Right lung (tissue), 5 donors: Measurements from ENCODE around the gene TBC1D22A. TPM values are rescaled to one million over a fixed set of nuclear protein-coding genes. Genes with fewer than 3 reads are reported as not detected.

ENCODE experiments used
- DNase-seq, 2 donors: peaks; one replicate each; pipeline ENCODE4 v3.0.0-alpha.2; 2013
- polyA plus RNA-seq, 5 donors: library from polyadenylated mRNA; unstranded; fragments of 120-200 nt; gene quantifications; one replicate each; pipeline versions ENCODE4 v1.2.1 to v1.2.3, GENCODE V29; 2013; ENCODE audit warnings: inconsistent platforms in 1 of 5, low replicate concordance in 1 of 5; ENCODE audit not compliant: insufficient read length in 5 of 5, insufficient read depth in 1 of 5

Gene TBC1D22A
- polyA plus RNA-seq, 5 donors = 13.9 to 17.6 (median 16.2) TPM

DNA sequence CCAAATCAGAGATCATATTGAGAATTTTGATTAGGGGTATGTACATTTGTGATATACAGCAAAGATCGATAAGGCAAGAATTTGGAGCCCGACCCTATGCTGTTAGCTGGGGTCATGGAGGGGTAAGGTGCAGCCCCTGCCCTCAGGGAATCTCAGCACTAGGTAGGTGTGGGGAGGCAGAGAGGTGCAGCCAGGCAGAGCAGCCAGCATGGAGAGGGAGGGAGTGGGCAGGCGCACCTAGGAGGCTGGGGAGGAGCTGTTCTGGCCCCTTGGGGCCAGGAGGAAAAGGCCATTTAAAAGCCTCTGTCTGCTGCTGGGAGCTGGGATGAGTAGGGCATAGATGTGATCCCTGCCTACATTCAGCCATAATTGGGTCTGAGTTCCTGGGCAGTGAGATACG lies 293.0 kb downstream of the TBC1D22A start:
- no peak for DNase-seq

DNA sequence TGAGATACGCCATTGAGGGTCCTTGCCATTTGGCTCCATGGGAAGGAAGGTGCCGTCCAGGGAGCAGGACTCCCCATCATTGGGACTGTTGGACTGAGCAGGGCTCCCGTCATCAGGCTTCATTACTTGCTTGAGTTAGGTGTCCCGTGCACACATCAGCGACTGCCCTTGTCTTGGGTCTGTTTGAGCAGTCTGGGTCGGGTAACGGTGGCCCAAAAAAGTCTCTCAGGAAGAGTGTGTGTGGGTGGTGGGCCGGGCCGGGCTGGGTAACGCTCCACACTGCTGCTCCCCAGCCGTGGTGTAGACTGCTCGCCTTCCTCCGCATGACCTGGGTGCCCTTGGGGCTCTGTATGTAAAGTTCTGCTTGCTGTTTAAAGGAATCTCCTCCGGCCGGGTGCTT lies 293.5 kb downstream of the TBC1D22A start:
- DNase-seq = no peak

DNA sequence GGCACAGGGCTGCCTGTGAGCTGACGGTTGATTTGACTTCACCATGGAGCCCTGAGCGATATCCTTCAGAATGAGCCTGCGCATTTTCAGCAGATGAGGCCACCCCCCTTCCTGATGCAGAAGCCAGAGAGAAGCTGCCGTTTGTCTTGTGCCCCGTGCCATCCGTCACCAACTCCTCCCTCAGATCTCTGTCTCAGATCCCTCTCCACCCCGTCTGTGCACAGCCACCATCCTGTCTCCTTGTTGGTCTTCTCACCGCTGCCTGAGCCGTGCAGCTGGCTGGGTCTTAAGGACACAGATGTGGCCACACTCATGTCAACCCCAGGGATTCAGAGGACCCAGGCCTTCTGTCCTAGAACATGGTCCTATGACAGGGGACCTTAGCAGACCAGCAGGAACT lies 293.9 kb downstream of the TBC1D22A start:
- no peak for DNase-seq

DNA sequence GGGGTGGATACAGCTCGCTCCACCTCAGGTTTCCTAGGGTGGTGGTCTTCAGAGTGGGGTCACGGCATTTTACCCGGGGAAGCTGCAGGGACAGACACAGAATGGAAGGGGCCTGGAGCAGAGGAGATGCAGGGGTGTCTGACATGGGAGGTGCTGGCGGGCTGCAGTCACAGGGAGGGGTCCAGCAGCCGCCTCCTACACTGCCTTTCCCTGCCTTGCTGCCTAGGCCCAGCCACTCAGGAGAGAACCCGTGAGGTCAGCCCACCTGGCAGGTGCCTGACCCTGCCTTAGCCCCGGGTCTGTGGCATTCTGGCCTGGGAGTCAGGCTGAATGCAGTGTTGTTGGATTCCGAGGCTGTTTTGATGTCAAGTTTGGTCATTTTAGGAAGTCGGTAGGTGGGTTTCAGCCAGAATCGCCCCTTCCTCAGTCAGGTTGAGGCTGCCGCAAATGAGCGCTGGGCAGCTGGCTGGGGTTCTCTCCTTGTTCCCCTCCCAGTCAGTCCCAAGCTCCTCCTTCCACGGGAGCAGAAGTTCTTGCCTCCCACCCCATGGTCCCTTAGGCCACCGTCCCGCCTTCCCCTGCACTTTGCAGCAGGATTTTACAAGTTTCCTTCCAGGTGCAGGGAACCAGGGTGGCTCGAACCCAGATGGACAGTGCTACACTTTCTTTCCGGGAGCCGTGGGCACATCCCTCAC lies 294.5 kb downstream of the TBC1D22A start:
- DNase-seq = no peak

DNA sequence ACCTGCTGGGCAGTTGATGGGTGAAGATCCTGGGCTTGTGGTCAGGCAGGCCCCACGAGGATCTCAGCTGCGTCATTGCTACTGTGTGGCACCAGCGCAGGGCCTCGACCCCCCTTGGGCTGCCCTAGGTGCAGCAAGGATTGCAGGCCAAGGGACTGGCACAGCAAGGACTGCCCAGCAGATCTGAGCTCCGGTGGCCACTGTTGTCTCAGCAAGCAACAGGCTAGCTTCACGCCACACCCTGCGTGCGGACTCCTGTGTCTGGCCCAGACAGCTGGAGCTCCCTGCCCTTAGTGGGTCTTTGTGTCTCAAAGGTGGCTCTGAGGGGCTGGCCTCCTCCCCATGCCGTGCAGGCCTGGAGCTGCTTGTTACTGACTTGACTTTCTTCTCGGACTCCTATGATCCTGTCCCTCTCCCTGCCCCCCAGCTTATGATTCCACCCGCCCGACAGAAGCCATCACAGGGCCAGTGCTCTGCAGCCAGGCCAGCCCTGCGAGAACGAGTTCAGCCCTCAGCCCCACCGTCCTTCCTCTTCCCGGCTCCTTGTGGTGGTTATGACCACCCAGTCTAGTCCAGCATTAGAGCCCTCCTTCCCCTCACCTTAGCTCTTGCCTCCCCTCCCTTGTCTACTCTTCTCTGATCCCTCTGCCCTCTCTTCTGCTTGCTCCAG lies 295.6 kb downstream of the TBC1D22A start:
- no peak for DNase-seq

DNA sequence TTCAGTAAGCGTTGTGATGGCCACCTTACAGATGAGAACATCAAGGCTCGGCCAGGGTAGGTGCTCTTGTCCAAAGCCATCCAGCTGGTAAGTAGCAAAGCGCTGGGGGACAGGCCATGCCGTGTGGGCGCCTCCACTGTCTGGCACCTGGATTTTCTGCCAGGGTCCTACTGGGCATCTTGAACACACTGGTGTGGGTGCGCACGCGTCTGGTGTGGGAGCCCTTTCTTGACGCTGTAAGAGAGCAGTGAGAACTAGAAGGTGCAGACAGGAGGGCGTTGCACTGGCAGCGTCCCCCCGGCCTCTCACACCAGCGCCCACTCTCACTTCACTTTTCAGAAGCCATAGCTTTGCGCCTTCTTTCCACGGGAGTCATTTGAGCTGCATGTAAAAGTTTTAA lies 296.6 kb downstream of the TBC1D22A start:
- no peak for DNase-seq

DNA sequence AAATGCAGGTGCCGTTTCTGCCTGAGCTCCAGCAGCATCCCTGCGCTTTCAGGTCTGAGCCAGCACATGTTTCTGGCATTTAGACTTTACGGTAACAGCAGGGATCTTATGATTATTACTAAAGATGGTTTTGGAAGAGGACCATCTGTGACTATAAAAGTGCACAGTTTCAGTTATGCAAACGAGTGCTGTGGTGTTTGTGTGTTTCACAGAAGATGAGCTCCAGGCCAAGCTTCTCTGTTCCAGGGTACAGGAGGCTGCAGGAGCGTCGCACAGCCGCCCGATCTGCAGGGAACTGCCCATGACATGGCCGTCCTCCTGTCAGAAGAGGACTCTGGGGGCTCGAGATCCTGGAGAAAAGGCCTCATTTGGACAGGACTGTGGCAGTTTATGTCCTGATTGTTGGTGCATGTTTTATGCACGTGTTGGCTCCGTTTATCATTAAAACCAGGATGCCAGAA lies 297.3 kb downstream of the TBC1D22A start:
- no peak for DNase-seq

DNA sequence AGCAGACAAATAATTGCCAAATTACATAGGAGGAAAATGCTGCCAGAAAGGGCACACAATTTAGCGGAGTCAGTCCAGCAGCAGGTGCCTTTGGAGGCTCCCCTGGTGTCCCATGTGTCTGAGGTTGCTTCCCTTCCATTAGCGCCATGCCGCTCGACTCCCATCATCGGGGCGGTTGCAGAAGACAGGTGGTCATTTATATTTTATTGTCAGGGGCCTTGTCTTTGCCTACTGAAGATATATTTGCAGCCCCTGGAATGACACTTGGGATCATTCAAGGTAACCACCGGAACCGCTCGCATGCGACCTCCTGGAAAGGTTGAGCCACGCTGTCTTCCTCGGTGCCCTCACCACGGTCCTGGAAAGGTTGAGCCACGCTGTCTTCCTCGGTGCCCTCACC lies 298.3 kb downstream of the TBC1D22A start:
- DNase-seq = no peak

DNA sequence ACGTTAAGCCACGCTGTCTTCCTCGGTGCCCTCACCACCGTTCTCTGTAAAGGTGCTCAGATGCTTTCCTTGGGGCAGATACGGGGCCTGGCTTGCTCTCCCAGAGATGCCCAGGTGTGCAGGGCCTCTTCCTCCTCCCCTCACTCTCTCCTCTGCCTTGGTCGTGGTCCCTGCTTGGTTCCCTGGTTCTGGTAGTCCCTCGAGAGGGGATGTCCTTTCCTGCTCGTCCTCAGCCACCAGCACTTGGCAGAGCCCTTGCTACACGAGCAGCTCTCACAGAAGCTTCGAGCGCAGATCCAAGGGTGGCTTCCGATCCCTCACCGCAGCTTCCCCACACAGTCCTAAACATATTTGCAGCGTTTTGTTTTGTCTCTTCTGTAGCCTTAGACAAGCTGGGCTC lies 298.8 kb downstream of the TBC1D22A start:
- no peak for DNase-seq

DNA sequence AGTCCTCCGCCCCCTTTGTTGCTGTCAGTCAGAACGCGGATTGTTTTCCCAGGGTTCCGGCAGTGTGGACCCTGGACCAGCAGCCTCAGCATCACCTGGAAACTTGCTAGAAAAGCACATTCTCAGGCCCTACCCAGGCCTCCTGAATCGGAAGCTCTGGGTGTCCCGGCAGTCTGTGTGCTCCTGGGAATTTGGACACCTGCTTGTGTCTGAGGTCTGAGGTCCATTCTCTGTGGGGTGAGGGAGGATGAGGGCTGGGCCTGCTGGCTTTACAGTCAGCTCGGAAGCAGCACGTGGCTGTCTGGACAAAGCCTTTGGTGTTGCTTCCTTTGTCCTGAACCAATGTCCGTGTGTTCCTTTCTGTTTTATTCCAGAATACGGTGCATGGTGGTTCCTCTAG lies 299.7 kb downstream of the TBC1D22A start:
- no peak for DNase-seq

DNA sequence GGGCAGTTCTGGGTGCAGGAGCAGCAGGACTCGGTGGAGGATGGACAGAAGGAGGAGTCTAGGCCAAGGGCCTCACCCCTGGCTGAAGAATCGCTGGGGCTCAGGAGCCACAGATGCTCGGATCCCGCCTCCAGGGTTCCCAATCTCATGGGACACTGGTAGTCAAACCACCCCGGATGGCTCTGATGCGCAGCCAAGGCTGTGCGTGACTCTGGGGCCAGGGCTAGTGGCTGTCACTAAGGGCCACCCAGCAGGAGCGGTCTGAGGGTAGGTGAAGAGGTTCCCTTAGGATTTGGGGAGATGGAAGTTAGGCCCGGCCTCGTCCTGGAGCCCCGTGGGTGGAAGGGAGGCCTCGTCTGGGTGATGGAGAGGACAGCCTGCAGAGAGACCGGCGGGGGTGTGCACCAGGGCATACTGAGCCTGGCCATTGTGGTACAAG lies 300.6 kb downstream of the TBC1D22A start:
- no peak for DNase-seq

DNA sequence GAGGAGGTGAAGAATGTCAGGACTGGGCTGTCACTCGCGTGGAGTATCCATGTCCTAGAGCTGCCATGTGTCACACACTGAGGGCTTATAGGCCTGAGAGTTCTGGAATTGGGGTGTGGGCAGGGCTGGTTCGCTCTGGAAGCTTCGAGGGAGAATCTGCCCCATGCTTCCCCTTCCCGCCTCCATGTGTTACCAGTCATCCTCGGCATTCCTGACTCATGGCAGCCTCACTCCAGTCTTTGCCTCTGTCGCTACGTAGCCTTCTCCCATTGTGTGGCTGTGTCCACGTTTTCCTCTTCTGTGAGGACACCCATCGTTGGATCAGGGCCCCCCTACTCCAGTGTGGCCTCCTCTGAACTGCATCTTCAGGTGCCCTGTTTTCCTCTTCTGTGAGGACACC lies 301.2 kb downstream of the TBC1D22A start:
- no peak for DNase-seq

DNA sequence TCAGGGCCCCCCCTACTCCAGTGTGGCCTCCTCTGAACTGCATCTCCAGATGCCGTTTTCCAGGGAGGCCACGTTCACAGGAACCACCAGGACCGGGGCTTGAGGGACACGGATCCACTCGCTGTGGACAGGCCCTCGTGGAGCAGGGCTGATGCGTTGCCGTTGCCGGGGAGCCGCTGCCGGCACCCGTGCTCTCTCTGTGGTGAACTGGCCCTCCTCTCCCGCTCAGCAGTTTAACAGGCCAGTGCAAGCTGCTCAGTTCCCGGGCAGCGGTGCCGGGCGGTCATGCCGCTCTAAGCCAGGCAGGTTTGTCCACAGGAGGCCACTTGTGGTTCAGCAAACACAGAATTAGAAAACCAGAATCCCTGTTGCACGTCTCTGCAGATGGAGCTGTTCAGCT lies 301.6 kb downstream of the TBC1D22A start:
- no peak for DNase-seq

DNA sequence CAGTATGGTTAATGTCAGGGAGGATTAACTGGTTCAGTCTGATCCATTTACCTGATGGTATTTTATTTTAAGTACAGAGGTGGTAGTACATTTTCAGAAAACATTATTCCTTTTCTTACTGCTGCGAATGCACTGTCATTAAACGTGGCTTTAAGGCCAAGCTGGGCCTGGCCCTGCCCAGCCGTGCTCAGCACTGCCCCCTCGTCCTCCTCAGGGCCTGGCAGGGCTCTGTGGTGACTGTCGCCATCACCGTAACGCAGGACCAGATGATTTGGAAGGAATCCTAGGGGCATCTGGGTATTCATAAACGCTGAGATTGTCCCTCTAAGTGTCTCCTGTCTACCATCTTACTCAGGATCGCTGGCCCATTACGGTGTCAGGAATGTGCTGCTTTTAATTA lies 302.0 kb downstream of the TBC1D22A start:
- no peak for DNase-seq

DNA sequence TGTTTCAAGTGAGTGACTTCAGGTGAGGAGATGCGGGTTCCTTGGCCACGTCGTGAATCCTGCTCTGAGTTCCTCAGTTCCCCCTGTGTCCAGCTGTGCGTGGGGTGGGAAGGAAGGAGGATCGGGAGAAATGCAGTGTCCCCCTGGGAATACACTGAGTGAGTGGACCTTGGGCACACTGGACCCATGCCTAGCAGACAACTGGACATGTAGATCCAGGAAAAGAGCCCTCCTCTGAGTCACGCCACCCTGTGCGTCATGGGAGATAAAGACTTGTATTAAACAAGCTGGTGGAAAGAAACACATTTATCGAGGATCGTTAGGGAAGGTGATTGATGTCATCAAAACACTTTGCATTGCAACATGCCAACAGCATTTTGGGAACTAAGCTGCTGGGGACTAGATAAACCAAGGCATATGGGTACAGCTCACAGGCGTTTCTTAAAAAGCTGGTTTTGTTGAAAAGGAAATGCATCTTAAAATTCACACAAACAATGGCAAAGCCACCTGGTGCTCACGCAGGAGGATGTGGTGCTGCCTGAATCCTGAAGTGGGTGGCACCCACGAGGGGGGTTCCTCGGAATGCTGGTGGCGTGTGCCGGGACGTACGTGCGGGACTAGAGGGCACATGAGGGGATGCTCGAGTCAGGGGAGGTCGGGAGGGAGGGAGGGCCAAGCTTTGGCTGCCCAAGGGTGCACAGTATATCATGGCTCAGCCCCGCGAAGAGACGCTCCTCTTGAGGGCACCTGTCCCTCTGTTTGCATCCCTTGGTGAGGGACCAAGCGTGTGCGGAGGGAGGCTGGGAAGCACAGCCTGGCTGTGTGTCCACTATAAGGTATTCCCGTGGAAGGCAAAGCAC lies 303.5 kb downstream of the TBC1D22A start:
- no peak for DNase-seq

DNA sequence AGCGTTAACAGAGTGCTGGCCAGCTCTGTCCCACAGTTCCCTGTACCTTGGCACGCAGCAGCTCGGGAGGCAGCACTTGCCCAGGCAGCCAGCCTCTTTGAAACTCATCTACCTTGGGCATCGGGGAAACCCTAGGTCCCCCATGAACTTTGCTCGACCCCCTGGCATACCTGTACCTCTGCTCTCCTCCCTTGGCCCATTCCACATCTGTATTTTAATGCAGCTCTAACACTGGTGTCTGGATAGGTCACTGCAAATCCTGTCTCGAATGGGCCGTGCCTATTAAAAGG lies 304.1 kb downstream of the TBC1D22A start:
- no peak for DNase-seq

DNA sequence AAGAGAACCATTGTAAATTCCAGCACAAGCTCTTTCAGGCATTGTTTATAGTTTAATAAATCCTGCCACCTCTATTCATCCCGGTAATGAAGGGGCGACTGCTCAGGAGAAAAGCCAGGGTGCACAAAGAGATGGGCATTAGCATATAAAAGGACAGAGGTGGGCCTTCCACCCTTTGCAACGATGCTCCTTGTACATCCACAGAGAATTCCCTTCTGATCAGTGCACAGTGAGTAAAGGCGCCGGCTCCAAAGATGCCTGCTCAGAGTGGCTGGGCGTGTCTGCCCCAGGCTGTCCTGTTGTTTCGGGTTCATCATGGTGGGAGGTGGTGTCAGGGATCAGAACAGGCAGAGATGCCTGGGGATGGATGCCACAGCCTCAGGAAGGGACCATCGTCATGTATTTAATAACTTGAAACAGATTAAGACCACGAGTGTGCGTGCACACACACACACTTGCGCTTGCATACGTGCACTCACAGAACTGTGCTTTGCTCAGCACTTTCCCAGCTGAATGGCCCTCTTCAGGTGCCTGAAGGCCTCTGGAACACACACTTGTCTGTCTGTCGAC lies 305.0 kb downstream of the TBC1D22A start:
- DNase-seq = no peak

DNA sequence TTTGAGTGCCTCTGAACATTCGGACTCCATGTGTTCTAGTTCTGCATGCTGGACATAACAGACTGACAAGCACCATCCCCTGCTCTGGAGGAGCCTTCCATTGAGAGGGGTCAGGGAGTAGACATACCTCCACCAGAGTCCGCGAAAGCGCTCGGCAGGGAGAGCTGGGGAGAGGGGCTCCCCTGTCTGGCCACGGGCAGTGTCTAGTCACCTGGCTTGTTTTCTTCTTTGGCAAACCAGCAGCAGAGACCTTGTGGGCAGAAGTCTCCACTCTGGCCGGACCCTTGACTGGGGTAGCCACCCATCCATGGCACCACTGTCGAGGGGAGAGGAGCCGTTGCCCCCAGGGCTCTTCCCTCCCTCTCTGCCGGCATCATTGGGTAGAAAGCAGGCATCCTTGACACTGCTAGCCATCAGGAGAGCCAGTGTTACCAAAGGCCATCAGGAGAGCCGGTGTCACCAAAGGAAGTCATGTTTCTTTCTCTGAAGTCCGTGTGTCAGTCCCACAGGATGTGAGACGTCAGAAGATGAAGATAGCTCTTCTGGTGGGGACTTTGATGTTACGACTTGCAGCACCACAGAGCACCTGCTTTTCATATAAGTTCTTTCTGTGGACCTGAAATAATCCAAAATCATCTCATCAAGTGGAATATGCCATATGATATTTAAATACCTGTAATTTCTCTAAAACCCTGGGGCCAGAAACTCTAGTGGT lies 305.6 kb downstream of the TBC1D22A start:
- no peak for DNase-seq

DNA sequence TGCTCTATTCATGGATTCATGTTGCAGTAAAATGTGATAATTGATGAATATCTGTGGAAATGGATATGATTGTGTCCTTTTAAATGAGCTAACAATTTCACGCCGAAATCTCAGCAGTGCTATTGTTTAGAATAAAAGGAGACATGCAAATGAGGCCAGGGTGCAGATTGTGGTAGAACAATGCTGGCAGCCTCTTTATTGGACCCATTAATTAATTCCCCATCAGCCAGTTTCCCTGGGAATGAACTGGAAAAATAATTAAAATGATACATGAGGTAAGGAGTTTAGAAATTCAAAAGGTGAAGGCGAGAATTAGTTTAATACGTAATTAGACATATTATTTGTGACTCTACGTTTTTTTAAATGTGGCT lies 306.2 kb downstream of the TBC1D22A start:
- DNase-seq = no peak

DNA sequence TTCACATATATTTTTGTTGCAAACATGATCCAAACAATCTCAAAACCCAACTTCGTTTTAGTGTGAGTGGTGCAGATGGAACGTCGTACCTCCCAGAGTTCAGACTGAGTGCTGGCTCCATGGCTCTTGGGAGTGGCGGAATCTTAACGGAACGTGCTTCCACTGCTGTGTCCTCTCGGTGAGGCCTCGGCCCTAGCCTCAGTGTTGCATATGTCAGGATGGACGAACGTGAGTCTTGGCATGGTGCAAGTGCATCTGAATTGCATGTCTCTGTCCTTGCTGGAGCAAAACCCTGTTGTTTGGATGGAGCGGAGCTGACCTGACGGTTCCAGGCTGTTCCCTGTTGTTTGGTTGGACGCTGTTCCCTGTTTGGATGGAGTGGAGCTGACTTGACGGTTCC lies 306.8 kb downstream of the TBC1D22A start:
- DNase-seq = no peak

DNA sequence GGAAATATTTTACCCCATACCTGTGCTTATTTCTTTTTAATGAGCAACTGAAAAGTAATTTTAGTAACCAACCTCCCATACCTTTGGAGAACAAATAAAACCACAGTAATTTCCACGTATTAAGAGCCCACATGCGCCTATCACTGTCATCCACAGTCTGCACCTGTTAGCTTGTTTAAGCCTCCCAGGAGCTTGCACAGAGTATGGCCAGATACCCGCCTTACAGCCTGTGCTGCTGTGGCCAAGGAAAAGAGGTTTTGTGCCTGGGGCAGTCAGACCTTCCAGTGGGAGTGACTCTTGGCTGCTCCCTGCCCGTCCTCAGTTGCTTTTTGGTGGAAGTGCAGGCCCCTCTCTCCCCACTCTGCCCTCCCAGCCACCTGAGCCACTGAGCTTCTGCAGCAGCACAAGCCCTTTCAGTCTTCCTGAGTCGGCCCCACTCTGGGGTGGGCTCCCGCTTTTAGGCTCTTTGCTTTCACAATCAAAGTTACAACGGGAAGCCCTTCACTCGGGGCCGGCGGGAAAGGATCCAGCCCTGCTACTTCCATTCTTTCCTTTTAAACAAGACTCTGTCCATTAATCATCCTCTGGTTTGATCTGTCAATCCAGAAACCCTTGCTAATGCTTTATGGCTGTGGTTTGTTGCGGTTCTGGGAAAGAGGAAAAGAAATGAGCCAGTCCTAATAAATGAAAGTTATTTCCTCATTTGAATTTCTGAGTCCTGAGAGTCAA lies 308.8 kb downstream of the TBC1D22A start:
- DNase-seq = no peak
